HUES64 (cell line): ENCODE data around the gene A4GNT. TPM values are rescaled to one million over a fixed set of nuclear protein-coding genes. Genes with fewer than 3 reads are reported as not detected.
"Not testable (repeated sequence)": the region's sequence is repeated elsewhere in the genome, so short reads cannot be mapped to it uniquely, and the experiment has no call there.

Source experiments
- H3K27ac ChIP-seq: 2 replicates; pipeline ENCODE4 v1.7.0; 2013; ENCODE audit warnings: low read depth, low read length, inconsistent platforms
- H3K27me3 ChIP-seq: 2 replicates; pipeline ENCODE4 v1.6.1; 2013; ENCODE audit warnings: mild to moderate bottlenecking, low read length; ENCODE audit not compliant: insufficient read depth
- H3K36me3 ChIP-seq: 2 replicates; pipeline ENCODE4 v1.6.1; 2013; ENCODE audit warnings: mild to moderate bottlenecking, low read length; ENCODE audit not compliant: insufficient read depth
- H3K4me1 ChIP-seq: 2 replicates; pipeline ENCODE4 v1.6.1; 2013; ENCODE audit warnings: mild to moderate bottlenecking, low read length, moderate library complexity; ENCODE audit not compliant: insufficient read depth
- H3K4me3 ChIP-seq: 2 replicates; pipeline ENCODE4 v1.5.1; 2013; ENCODE audit warnings: mild to moderate bottlenecking, low read length, moderate library complexity
- H3K9ac ChIP-seq: 2 replicates; pipeline ENCODE4 v1.6.1; 2013; ENCODE audit warnings: mild to moderate bottlenecking, low read depth, low read length
- H3K9me3 ChIP-seq: 2 replicates; pipeline ENCODE4 v1.6.1; 2013; ENCODE audit warnings: low read depth, low read length; ENCODE audit not compliant: insufficient read depth
- WGBS: fragments of 150-250, 120-280 bp; methylation state at CpG from one replicate; pipeline ENCODE4 v1.1.7; 2013; ENCODE audit warnings: missing lambda C conversion rate; 5-methylcytosine and 5-hydroxymethylcytosine counted together
- polyA plus RNA-seq, 2 experiments: library from polyadenylated mRNA; stranded (reverse); fragments of 50-300 nt; gene quantifications; one replicate each; pipeline ENCODE4 v1.2.3, GENCODE V29; 2013

The A4GNT gene
- polyA plus RNA-seq (2013, experiment 1 of 2) = not detected
- not detected for polyA plus RNA-seq (2013, experiment 2 of 2)

GRCh38 chr3:138132239-138132638 lies at the start of gene A4GNT:
TSS of gene A4GNT (minus strand) at chr3:138132390. CDS start at chr3:138131256, 1,134 bp downstream.
- Histone ChIP-seq H3K9ac (no peak within 1 kb of the TSS), H3K9me3 (no peaks in the 10 kb centered on the region), H3K4me1 (no peaks in the 10 kb centered on the region), H3K27me3 (no peaks in the 10 kb centered on the region), H3K4me3 (no peak within 1 kb of the TSS), H3K27ac (no peak within 1 kb of the TSS), H3K36me3 (no peaks in the 10 kb centered on the region)
- 72% methylated on average over 1 of the region's 1 CpG for WGBS

- Histone ChIP-seq H3K27me3 (peaks cover 18% of the 10 kb centered on the region; the same call in 1 of the 2 replicates), H3K9ac (no peak overlapping the region), H3K9me3 (no peaks in the 10 kb centered on the region), H3K4me3 (no peak overlapping the region), H3K27ac (no peak overlapping the region), H3K4me1 (no peaks in the 10 kb centered on the region), H3K36me3 (no peaks in the 10 kb centered on the region)
- 0% methylated on average over 1 of the region's 2 CpGs for WGBS
These were observed 48.3 kb upstream of the A4GNT start for GRCh38 chr3:138180375-138181029.

GRCh38 chr3:138174421-138175131 lies 42.4 kb upstream of the A4GNT start, which contains the start of gene DBR1:
TSS of gene DBR1 (minus strand) at chr3:138174921. CDS start at chr3:138174795, 126 bp downstream.
- WGBS = under 1% methylated on average over 37 of the region's 38 CpGs
- Histone ChIP-seq H3K4me3 (peak within 1 kb of the TSS; percentile 82), H3K36me3 (peaks cover 36% of the 10 kb centered on the region), H3K9ac (peak within 1 kb of the TSS; percentile 92), H3K27me3 (peaks cover 6% of the 10 kb centered on the region; the same call in 1 of the 2 replicates), H3K4me1 (no peaks in the 10 kb centered on the region), H3K9me3 (no peaks in the 10 kb centered on the region), H3K27ac (peak within 1 kb of the TSS; percentile 74; the same call in 1 of the 2 replicates)

- Histone ChIP-seq H3K27me3 (peaks cover 2% of the 10 kb centered on the region; the same call in 1 of the 2 replicates), H3K9ac (peak overlapping the region; percentile 92), H3K36me3 (peaks cover 43% of the 10 kb centered on the region), H3K9me3 (no peaks in the 10 kb centered on the region), H3K4me3 (peak overlapping the region; percentile 82), H3K4me1 (no peaks in the 10 kb centered on the region), H3K27ac (no peak overlapping the region)
- 70% methylated on average over 13 of the region's 13 CpGs for WGBS
These were observed 41.7 kb upstream of the A4GNT start for GRCh38 chr3:138173769-138174420.

- no peaks in the 10 kb centered on the region for H3K27me3 ChIP-seq
- H3K9me3 ChIP-seq = no peaks in the 10 kb centered on the region
- no peak overlapping the region for H3K4me3 ChIP-seq
- no peaks in the 10 kb centered on the region for H3K4me1 ChIP-seq
- no peak overlapping the region for H3K27ac ChIP-seq
- H3K9ac ChIP-seq = no peak overlapping the region
- WGBS = 88% methylated on average over 1 of the region's 2 CpGs
- H3K36me3 ChIP-seq = peaks cover 53% of the 10 kb centered on the region
These were observed 40.4 kb upstream of the A4GNT start for GRCh38 chr3:138172625-138173024.

GRCh38 chr3:138165061-138165460 lies 32.9 kb upstream of the A4GNT start:
- Histone ChIP-seq H3K4me1 (no peaks in the 10 kb centered on the region), H3K9me3 (no peaks in the 10 kb centered on the region), H3K27ac (no peak overlapping the region), H3K36me3 (peaks cover 89% of the 10 kb centered on the region), H3K9ac (no peak overlapping the region), H3K27me3 (no peaks in the 10 kb centered on the region), H3K4me3 (no peak overlapping the region)
- WGBS = 96% methylated on average over 2 of the region's 2 CpGs

- H3K27ac ChIP-seq = no peak overlapping the region
- no peaks in the 10 kb centered on the region for H3K27me3 ChIP-seq
- peaks cover 9% of the 10 kb centered on the region; the same call in 1 of the 2 replicates for H3K9me3 ChIP-seq
- WGBS = 93% methylated on average over 4 of the region's 4 CpGs
- no peak overlapping the region for H3K9ac ChIP-seq
- H3K4me3 ChIP-seq = no peak overlapping the region
- H3K36me3 ChIP-seq = peaks cover 24% of the 10 kb centered on the region
- no peaks in the 10 kb centered on the region for H3K4me1 ChIP-seq
These were observed 25.6 kb upstream of the A4GNT start for GRCh38 chr3:138157743-138158142.

GRCh38 chr3:138154534-138154933 lies 22.3 kb upstream of the A4GNT start:
- Histone ChIP-seq H3K36me3 (no peaks in the 10 kb centered on the region), H3K9me3 (peaks cover 9% of the 10 kb centered on the region; the same call in 1 of the 2 replicates), H3K27me3 (no peaks in the 10 kb centered on the region), H3K4me3 (no peak overlapping the region), H3K4me1 (no peaks in the 10 kb centered on the region), H3K9ac (no peak overlapping the region), H3K27ac (no peak overlapping the region)

- H3K36me3 ChIP-seq = no peaks in the 10 kb centered on the region
- no peaks in the 10 kb centered on the region for H3K9me3 ChIP-seq
- no peak overlapping the region for H3K9ac ChIP-seq
- 86% methylated on average over 4 of the region's 4 CpGs for WGBS
- no peak overlapping the region for H3K27ac ChIP-seq
- H3K4me1 ChIP-seq = no peaks in the 10 kb centered on the region
- H3K27me3 ChIP-seq = no peaks in the 10 kb centered on the region
- no peak overlapping the region for H3K4me3 ChIP-seq
These were observed 16.3 kb upstream of the A4GNT start for GRCh38 chr3:138148503-138148902.

GRCh38 chr3:138142181-138142580 lies 10.0 kb upstream of the A4GNT start:
- H3K9me3 ChIP-seq, H3K4me3 ChIP-seq, H3K4me1 ChIP-seq, H3K9ac ChIP-seq, H3K36me3 ChIP-seq, H3K27me3 ChIP-seq, H3K27ac ChIP-seq: not testable (repeated sequence)
- WGBS = 97% methylated on average over 3 of the region's 3 CpGs

GRCh38 chr3:138140940-138141339 lies 8.8 kb upstream of the A4GNT start:
- Histone ChIP-seq H3K27me3 (no peaks in the 10 kb centered on the region), H3K9me3 (no peaks in the 10 kb centered on the region), H3K36me3 (no peaks in the 10 kb centered on the region), H3K4me3 (no peak overlapping the region), H3K27ac (no peak overlapping the region), H3K9ac (no peak overlapping the region), H3K4me1 (no peaks in the 10 kb centered on the region)
